Uterus (tissue), 2 donors: ENCODE measurements around the gene ACR.
"Not testable (repeated sequence)": the region's sequence is repeated elsewhere in the genome, so short reads cannot be mapped to it uniquely, and the experiment has no call there.

ENCODE experiments used
- POLR2A ChIP-seq, 2 donors: fragments of 450-650 bp; IDR thresholded peaks; one replicate each; pipeline ENCODE4 v1.6.1; 2016; ENCODE audit warnings: antibody characterized with exemption in 2 of 2, mild to moderate bottlenecking in 1 of 2, moderate library complexity in 1 of 2
- TF ChIP-seq, protein P1 (sequence below), 4 experiments: fragments of 200-600 bp in 2 of 4; fragments of 450-650 bp in 2 of 4; sonication (generic) in 2 of 4; IDR thresholded peaks; one replicate each; pipeline ENCODE4 v1.5.1; 2016 to 2019; ENCODE audit warnings: antibody characterized with exemption in 4 of 4, mild to moderate bottlenecking in 2 of 4, moderate library complexity in 1 of 4

DNA sequence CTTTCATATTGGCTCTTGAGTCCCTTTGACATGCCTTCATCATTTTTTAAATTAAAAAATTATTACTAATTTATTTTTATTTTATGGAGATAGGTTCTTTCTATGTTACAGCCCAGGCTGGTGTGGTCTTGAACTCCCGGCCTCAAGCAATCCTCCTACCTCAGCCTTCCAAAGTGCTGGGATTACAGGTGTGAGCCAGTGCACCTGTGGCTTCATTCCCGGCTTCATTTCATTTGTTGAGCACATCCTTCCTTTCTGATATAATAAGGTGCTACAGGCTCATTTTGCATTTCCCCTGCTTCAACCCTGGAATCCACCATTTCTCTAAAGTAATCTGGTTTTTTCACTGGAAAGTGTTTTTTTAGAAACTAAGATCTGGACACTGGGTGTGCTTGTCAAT lies 23.8 kb downstream of the ACR start:
- TF ChIP-seq, protein P1, sequence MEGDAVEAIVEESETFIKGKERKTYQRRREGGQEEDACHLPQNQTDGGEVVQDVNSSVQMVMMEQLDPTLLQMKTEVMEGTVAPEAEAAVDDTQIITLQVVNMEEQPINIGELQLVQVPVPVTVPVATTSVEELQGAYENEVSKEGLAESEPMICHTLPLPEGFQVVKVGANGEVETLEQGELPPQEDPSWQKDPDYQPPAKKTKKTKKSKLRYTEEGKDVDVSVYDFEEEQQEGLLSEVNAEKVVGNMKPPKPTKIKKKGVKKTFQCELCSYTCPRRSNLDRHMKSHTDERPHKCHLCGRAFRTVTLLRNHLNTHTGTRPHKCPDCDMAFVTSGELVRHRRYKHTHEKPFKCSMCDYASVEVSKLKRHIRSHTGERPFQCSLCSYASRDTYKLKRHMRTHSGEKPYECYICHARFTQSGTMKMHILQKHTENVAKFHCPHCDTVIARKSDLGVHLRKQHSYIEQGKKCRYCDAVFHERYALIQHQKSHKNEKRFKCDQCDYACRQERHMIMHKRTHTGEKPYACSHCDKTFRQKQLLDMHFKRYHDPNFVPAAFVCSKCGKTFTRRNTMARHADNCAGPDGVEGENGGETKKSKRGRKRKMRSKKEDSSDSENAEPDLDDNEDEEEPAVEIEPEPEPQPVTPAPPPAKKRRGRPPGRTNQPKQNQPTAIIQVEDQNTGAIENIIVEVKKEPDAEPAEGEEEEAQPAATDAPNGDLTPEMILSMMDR (IDR thresholded peaks at IDR 0.05): not testable (repeated sequence)
- not testable (repeated sequence) for TF ChIP-seq POLR2A (IDR thresholded peaks at IDR 0.05)
